ENCODE measurements around the gene POP4.

The POP4 gene

GRCh38 chr19:29635963-29636362, 29.9 kb downstream of the POP4 start:
- no peak for DNase-seq

- no peak for DNase-seq
Observed at GRCh38 chr19:29636553-29637360, 30.7 kb downstream of the POP4 start.

- no peak for DNase-seq
Observed at GRCh38 chr19:29639086-29639485, 33.0 kb downstream of the POP4 start.

- no peak for DNase-seq
Observed at GRCh38 chr19:29640231-29640630, 34.1 kb downstream of the POP4 start.

GRCh38 chr19:29641597-29641996, 35.5 kb downstream of the POP4 start:
- no peak for DNase-seq

- no peak for DNase-seq
Observed at GRCh38 chr19:29643361-29643935, 37.4 kb downstream of the POP4 start.

GRCh38 chr19:29644210-29644609, 38.1 kb downstream of the POP4 start:
- no peak for DNase-seq

- DNase-seq, result no peak
Observed at GRCh38 chr19:29645491-29645867, 39.4 kb downstream of the POP4 start.

- DNase-seq, result no peak
Observed at GRCh38 chr19:29645911-29646310, 39.8 kb downstream of the POP4 start.

- DNase-seq, result no peak
Observed at GRCh38 chr19:29650772-29651387, 44.8 kb downstream of the POP4 start.

- no peak for DNase-seq
Observed at GRCh38 chr19:29651622-29652394, 45.7 kb downstream of the POP4 start.

- DNase-seq, result no peak
Observed at GRCh38 chr19:29653398-29653797, 47.3 kb downstream of the POP4 start.

- no peak for DNase-seq
Observed at GRCh38 chr19:29655648-29656335, 49.7 kb downstream of the POP4 start.

- DNase-seq, result no peak
Observed at GRCh38 chr19:29658221-29658991, 52.3 kb downstream of the POP4 start.

- DNase-seq, result no peak
Observed at GRCh38 chr19:29660835-29661234, 54.8 kb downstream of the POP4 start.

- no peak for DNase-seq
Observed at GRCh38 chr19:29662278-29662603, 56.2 kb downstream of the POP4 start.

GRCh38 chr19:29662604-29663404, 56.7 kb downstream of the POP4 start:
- DNase-seq, result no peak

- no peak for DNase-seq
Observed at GRCh38 chr19:29663861-29664752, 58.0 kb downstream of the POP4 start.

GRCh38 chr19:29664753-29665214, 58.7 kb downstream of the POP4 start:
- no peak for DNase-seq

GRCh38 chr19:29665215-29665825, 59.2 kb downstream of the POP4 start, which contains the start of gene PLEKHF1:
Gene PLEKHF1 (plus strand): TSS chr19:29665461. CDS start chr19:29673840, 8,379 bp downstream.
- peak; percentile 33 for DNase-seq
